Right lobe of liver (tissue), 4 donors: ENCODE results near the gene RNF150.
"Not testable (repeated sequence)": the region's sequence is repeated elsewhere in the genome, so short reads cannot be mapped to it uniquely, and the experiment has no call there.

Experiments used
- POLR2A ChIP-seq: fragments of 450-650 bp; IDR thresholded peaks from one replicate; pipeline ENCODE4 v1.6.1; 2017; ENCODE audit warnings: antibody characterized with exemption, mild to moderate bottlenecking
- TF ChIP-seq, protein P1 (sequence below), 4 donors: fragments of 200-600 bp in 3 of 4; fragments of 450-650 bp in 1 of 4; IDR thresholded peaks; one replicate each; pipeline versions ENCODE4 v1.5.1 to v1.8.0; 2016 to 2022; ENCODE audit warnings: antibody characterized with exemption in 4 of 4, mild to moderate bottlenecking in 2 of 4
- donor health status: DM: no; HTN: no; CAD: no.
- donor health status: DM: no; HTN: no; CAD: no.
- donor health status: DM: no; HTN: yes; CAD: no.

DNA sequence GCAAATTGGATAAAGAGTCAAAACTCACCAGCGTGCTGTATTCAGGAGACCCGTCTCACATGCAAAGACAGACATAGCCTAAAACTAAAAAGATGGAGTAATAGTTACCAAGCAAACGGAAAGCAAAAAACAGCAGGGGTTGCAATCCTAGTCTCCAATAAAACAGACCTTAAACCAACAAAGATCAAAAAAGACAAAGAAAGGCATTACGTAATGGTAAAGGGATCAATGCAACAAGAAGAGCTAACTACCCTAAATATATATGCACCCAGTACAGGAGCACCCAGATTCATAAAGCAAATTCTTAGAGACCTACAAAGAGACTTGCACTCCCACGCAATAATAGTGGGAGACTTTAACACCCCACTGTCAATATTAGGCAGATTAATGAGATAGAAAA is 31.7 kb upstream of the RNF150 start:
- TF ChIP-seq, protein P1, sequence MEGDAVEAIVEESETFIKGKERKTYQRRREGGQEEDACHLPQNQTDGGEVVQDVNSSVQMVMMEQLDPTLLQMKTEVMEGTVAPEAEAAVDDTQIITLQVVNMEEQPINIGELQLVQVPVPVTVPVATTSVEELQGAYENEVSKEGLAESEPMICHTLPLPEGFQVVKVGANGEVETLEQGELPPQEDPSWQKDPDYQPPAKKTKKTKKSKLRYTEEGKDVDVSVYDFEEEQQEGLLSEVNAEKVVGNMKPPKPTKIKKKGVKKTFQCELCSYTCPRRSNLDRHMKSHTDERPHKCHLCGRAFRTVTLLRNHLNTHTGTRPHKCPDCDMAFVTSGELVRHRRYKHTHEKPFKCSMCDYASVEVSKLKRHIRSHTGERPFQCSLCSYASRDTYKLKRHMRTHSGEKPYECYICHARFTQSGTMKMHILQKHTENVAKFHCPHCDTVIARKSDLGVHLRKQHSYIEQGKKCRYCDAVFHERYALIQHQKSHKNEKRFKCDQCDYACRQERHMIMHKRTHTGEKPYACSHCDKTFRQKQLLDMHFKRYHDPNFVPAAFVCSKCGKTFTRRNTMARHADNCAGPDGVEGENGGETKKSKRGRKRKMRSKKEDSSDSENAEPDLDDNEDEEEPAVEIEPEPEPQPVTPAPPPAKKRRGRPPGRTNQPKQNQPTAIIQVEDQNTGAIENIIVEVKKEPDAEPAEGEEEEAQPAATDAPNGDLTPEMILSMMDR (IDR thresholded peaks at IDR 0.05), result not testable (repeated sequence)
- TF ChIP-seq POLR2A, result not testable (repeated sequence)
